ENCODE measurements around the gene ZNF57.
"Not testable (repeated sequence)": the region's sequence is repeated elsewhere in the genome, so short reads cannot be mapped to it uniquely, and the experiment has no call there.

ZNF57 gene

DNA sequence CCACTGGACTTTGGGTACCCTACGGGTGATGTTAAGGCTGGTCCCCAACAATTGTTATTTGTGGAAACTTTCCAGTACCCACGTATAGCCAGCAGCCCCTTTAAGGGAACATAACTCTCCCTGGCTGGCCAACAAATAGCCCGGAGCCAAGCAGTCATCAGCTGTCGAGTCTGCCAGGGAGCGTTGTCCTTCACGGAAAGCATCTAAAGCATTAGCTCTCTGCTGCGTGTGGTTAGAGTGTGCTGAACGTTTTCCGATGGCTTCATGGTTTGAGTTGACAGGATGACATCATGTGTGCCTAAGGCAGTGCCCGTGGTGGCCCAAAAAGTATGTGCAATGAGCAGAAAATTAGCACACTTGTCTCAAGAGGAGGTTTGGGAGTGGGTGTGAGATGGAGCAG lies 36.9 kb upstream of the ZNF57 start:
- no peak overlapping the region for H3K4me3 ChIP-seq (ENCODE audit: low read length)
- DNase-seq (ENCODE audit: low read depth) = no peak
- TF ChIP-seq, protein P1, sequence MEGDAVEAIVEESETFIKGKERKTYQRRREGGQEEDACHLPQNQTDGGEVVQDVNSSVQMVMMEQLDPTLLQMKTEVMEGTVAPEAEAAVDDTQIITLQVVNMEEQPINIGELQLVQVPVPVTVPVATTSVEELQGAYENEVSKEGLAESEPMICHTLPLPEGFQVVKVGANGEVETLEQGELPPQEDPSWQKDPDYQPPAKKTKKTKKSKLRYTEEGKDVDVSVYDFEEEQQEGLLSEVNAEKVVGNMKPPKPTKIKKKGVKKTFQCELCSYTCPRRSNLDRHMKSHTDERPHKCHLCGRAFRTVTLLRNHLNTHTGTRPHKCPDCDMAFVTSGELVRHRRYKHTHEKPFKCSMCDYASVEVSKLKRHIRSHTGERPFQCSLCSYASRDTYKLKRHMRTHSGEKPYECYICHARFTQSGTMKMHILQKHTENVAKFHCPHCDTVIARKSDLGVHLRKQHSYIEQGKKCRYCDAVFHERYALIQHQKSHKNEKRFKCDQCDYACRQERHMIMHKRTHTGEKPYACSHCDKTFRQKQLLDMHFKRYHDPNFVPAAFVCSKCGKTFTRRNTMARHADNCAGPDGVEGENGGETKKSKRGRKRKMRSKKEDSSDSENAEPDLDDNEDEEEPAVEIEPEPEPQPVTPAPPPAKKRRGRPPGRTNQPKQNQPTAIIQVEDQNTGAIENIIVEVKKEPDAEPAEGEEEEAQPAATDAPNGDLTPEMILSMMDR (IDR thresholded peaks at IDR 0.05; ENCODE audit: insufficient read depth, low read depth, low read length, missing control alignments) = no peak

DNA sequence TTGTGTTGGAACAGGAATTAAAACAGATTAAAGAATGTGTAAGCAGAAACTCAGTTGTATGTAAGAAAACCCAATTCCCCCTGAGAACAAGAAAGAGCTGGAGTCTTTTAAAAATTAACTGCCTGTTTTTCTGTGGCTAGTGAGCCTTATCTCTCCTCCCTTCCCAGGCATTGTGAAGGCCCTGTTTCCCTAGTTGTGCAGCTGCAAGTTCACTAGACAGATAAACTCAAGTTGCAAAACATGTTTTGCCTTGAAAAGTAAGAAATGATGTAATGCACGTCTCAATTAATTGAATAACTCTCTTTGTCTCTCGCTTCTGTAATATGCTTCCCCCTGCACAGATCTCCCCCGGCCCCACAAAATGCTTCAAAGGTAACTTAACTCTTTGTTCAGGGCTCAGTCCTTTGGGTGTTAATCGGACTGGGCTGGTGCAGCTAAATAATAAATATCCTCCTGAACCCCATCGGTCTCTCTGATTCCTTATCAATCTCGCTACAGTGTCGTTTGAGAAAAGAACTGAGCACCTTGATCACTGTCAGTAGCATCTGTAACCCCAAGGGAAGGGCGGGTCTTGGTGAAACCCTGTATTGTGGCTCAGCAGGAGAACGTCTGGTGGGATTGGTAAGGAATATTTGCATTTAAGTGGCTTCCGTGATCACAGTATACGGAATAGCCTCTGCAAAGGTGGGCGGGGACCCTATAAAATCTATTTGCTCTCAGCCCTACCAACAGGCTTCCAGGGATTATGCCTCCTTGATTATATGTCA lies 35.2 kb upstream of the ZNF57 start:
- no peak for DNase-seq (ENCODE audit: low read depth)
- TF ChIP-seq, protein P1 (IDR thresholded peaks at IDR 0.05; ENCODE audit: insufficient read depth, low read depth, low read length, missing control alignments) = no peak
- no peak overlapping the region for H3K4me3 ChIP-seq (ENCODE audit: low read length)

DNA sequence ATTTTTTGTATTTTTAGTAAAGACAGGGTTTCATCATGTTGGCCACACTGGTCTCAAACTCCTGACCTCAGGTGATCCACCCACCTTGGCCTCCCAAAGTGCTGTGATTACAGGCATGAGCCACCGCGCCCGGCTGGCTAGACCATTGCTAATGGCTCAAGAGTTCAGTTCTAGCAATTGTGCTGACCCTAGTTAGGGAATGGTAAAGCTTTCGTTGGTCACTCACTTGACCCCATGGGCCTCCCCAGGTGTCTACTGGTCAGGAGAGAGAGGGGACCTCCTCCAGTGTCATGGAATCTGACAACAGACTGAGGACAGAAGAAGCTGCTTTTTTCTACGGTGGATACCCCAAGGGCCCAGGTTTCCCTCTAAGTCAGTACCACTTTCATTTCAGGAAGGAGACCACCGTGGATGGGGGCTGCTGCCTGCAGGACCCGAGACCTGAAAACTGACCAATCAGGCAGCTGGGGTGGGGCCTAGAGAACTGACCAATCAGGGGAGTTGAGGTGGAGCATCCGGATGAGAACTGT lies 34.2 kb upstream of the ZNF57 start:
- no peak for DNase-seq (ENCODE audit: low read depth)
- TF ChIP-seq, protein P1 (IDR thresholded peaks at IDR 0.05; ENCODE audit: insufficient read depth, low read depth, low read length, missing control alignments) = no peak
- H3K4me3 ChIP-seq (ENCODE audit: low read length) = no peak overlapping the region

DNA sequence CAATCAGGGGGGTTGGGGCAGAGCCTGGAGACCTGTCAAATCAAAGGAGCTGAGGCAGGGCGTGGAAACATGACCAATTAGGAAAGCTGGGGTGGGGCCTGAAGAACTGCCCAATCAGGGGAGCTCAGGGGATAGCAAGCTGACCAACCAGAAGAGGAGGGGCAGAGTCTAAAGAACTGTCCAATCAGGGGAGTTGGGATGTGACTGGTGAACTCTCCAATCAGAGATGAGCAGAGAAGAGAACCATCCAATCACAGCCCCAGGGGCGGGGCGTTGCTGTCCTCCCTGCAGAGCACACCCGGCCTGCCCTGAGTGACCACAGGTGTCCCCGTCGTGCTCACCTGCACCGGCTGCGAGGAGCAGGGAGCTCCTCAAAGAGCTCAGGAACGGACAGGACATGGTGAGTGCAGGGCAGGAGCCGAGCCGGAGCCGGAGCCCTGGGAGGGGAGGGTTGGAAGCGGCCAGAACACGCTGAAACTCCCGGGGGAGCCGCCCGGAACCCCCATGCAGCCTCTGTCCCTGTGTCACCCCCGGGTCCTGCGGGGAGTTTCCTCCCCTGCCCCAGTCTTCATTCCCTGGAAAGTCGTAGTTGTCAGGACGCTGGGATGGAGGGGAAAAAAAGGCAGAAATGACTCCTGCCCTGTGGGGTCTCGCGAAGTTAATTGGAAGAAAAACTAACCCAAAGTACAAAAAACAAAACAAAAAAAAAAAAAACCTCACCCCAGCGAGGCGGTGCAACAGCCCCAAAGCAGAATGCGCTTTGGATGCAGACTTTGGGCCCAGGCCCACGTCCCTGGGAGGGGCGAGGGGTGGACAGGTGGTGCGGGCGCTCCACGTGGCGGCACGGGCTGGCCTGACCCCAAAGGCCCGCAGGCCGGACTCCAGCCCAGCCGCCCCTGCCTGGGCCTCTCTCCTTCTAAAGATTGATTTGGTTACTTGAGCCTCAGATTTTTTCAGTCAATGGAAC lies 33.4 kb upstream of the ZNF57 start, which contains the start of gene ZNF556:
Gene ZNF556, plus strand, starts transcription at position 311 of the 967 bp plus-strand sequence. Its CDS starts 87 bp downstream, at position 398.
- DNase-seq (ENCODE audit: low read depth) = peak; percentile 74
- peak within 1 kb of the TSS; percentile 44 for H3K4me3 ChIP-seq (ENCODE audit: low read length)

DNA sequence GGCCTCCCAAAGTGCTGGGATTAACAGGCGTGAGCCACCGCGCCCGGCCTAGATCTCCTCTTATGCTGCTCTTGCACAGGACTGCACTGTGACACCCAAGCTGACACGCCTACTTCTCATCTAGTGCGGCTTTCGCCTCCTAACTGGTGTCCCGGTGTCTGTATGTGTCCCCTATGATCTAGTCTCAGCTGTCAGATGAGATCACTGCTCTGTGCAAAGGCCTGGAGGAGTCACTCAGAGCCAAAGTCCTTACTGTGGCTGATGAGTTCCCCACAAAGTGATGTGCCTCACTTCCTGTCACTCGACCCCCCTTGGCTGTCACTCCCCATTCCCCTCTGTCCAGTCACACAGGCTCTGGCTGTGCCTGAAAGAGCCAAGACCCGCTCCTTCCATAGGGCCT lies 31.1 kb upstream of the ZNF57 start:
- TF ChIP-seq, protein P1 (IDR thresholded peaks at IDR 0.05; ENCODE audit: insufficient read depth, low read depth, low read length, missing control alignments) = no peak
- no peak overlapping the region for H3K4me3 ChIP-seq (ENCODE audit: low read length)
- no peak for DNase-seq (ENCODE audit: low read depth)

More for the DNA sequence above, 33.4 kb upstream of the ZNF57 start, which contains the start of gene ZNF556:
- TF ChIP-seq, protein P1 (IDR thresholded peaks at IDR 0.05; ENCODE audit: insufficient read depth, low read depth, low read length, missing control alignments) = no peak

DNA sequence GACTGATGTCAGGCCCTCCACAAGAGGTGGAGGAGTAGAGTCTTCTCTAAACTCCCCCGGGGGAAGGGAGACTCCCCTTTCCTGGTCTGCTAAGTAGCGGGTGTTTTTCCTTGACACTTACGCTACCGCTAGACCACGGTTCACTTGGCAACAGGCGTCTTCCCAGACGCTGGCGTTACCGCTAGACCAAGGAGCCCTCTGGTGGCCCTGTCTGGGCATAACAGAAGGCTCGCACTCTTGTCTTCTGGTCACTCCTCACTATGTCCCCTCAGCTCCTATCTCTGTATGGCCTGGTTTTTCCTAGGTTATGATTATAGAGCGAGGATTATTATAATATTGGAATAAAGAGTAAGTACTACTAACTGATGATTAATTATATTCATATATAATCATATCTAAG lies 28.6 kb upstream of the ZNF57 start:
- not testable (repeated sequence) for H3K4me3 ChIP-seq (ENCODE audit: low read length)
- DNase-seq (ENCODE audit: low read depth) = peak; percentile 13
